LNCaP clone FGC (cell line): Measurements from ENCODE around the gene FEZ2.

Source experiments
- DNase-seq: peaks from one replicate; pipeline ENCODE4 v3.0.0-alpha.2; 2011; ENCODE audit warnings: low read depth
- H3K4me3 ChIP-seq: 2 replicates; pipeline ENCODE4 v1.5.1; 2011; ENCODE audit warnings: mild to moderate bottlenecking, low read depth, low read length, control low read depth
- CTCF ChIP-seq: IDR thresholded peaks from 2 replicates; pipeline ENCODE4 v1.5.1; 2012; ENCODE audit warnings: mild to moderate bottlenecking; ENCODE audit not compliant: control insufficient read depth, insufficient read depth; ENCODE audit errors: extremely low read depth

Gene FEZ2

GRCh38 chr2:36562973-36563532, 34.9 kb downstream of the FEZ2 start:
- DNase-seq = no peak
- TF ChIP-seq CTCF = no peak
- no peak overlapping the region for H3K4me3 ChIP-seq

GRCh38 chr2:36562240-36562639, 35.7 kb downstream of the FEZ2 start:
- no peak for TF ChIP-seq CTCF
- no peak overlapping the region for H3K4me3 ChIP-seq

GRCh38 chr2:36561237-36561944, 36.6 kb downstream of the FEZ2 start:
- no peak overlapping the region for H3K4me3 ChIP-seq
- no peak for DNase-seq
- TF ChIP-seq CTCF = no peak

More at GRCh38 chr2:36562240-36562639, 35.7 kb downstream of the FEZ2 start:
- DNase-seq = no peak

- no peak for TF ChIP-seq CTCF
- no peak overlapping the region for H3K4me3 ChIP-seq
- DNase-seq = no peak
These were observed 37.2 kb downstream of the FEZ2 start for GRCh38 chr2:36560726-36561125.

- no peak for DNase-seq
- H3K4me3 ChIP-seq = no peak overlapping the region
- no peak for TF ChIP-seq CTCF
These were observed 38.6 kb downstream of the FEZ2 start for GRCh38 chr2:36559221-36559942.

- TF ChIP-seq CTCF = no peak
- DNase-seq = no peak
- H3K4me3 ChIP-seq = no peak overlapping the region
These were observed 41.1 kb downstream of the FEZ2 start for GRCh38 chr2:36556842-36557241.
